ENCODE data around the gene DCAF12L2.

GRCh38 chrX:126164689-126165400 lies 1.2 kb downstream of the DCAF12L2 start:
- TF ChIP-seq HES2 (IDR thresholded peaks at IDR 0.05) (no peak), POLR2A (IDR thresholded peaks at IDR 0.05; ENCODE audit: low read length) (no peak), ESRRA (IDR thresholded peaks at IDR 0.05; ENCODE audit: borderline replicate concordance, low read length) (no peak), CTCF (IDR thresholded peaks at IDR 0.05) (no peak), USF2 (IDR thresholded peaks at IDR 0.05) (no peak), CEBPB (IDR thresholded peaks at IDR 0.05) (no peak), JUN (IDR thresholded peaks at IDR 0.05) (no peak), RARB (CRISPR knock-in tag; IDR thresholded peaks at IDR 0.05) (no peak), MAFK (IDR thresholded peaks at IDR 0.05; ENCODE audit: partially characterized antibody) (no peak)

All from A549 (cell line).